ENCODE results near the gene OCRL. TPM values are rescaled to one million over a fixed set of nuclear protein-coding genes. Genes with fewer than 3 reads are reported as not detected.

The OCRL gene
- total RNA-seq, 1 experiment from 2014 or later, result 19.4 TPM

GRCh38 chrX:129638917-129639316, 98.9 kb downstream of the OCRL start:
- Histone ChIP-seq H2AFZ (ENCODE audit: low read length) (no peak overlapping the region), H3K4me2 (ENCODE audit: low read length) (no peak overlapping the region), H3K4me1 (ENCODE audit: insufficient read depth, low read length) (no peaks in the 10 kb centered on the region), H3K36me3 (ENCODE audit: low read depth, low read length) (no peaks in the 10 kb centered on the region), H3F3A (ENCODE audit: low read length, unreplicated experiment) (no peaks in the 10 kb centered on the region), H3K9me3 (ENCODE audit: low read length) (no peaks in the 10 kb centered on the region), H4K20me1 (ENCODE audit: low read length) (no peaks in the 10 kb centered on the region), H3K4me3 (ENCODE audit: low read length) (no peak overlapping the region), H3K9ac (ENCODE audit: low read length) (no peak overlapping the region), H3K79me2 (ENCODE audit: low read length) (no peaks in the 10 kb centered on the region), H3K9me2 (replicated peaks; ENCODE audit: low read length) (no peaks in the 10 kb centered on the region), H3K27me3 (ENCODE audit: low read length) (no peaks in the 10 kb centered on the region), H3K27ac (ENCODE audit: low read length) (no peak overlapping the region)
- no peak for TF ChIP-seq CTCF (conservative IDR thresholded peaks at IDR 0.05; ENCODE audit: low read depth, low read length)
- TF ChIP-seq EZH2phosphoT487 (IDR thresholded peaks at IDR 0.05; ENCODE audit: borderline replicate concordance, low read length), result no peak
- no peak for TF ChIP-seq EZH2 (IDR thresholded peaks at IDR 0.05; ENCODE audit: low read length, unreplicated experiment)
- ATAC-seq (no peak), DNase-seq (no peak)
- intact Hi-C loops (cut with micrococcal nuclease), result loop anchor here (10.0 kb wide), 1 partner anchor 186 kb away; no protein-coding TSS in a partner anchor
- no TSS peak for BruUV-seq (replicated peaks)
- ChIA-PET POLR2A (ENCODE audit: unreplicated experiment) (no interaction called here), CTCF (no interaction called here)

- ChIA-PET CTCF (no interaction called here), POLR2A (ENCODE audit: unreplicated experiment) (no interaction called here)
- H3K9me3 ChIP-seq (ENCODE audit: low read length), result no peaks in the 10 kb centered on the region
- no peak overlapping the region for H3K27ac ChIP-seq (ENCODE audit: low read length)
- no peaks in the 10 kb centered on the region for H3K79me2 ChIP-seq (ENCODE audit: low read length)
- no peak for DNase-seq
- no peaks in the 10 kb centered on the region for H3K36me3 ChIP-seq (ENCODE audit: low read depth, low read length)
- no peaks in the 10 kb centered on the region for H3F3A ChIP-seq (ENCODE audit: low read length, unreplicated experiment)
- intact Hi-C loops (cut with micrococcal nuclease), result no loop called here
- H3K4me2 ChIP-seq (ENCODE audit: low read length), result no peak overlapping the region
- no peaks in the 10 kb centered on the region for H3K27me3 ChIP-seq (ENCODE audit: low read length)
- H3K9me2 ChIP-seq (replicated peaks; ENCODE audit: low read length), result no peaks in the 10 kb centered on the region
- H4K20me1 ChIP-seq (ENCODE audit: low read length), result no peaks in the 10 kb centered on the region
- no peak overlapping the region for H3K4me3 ChIP-seq (ENCODE audit: low read length)
- ATAC-seq, result no peak
- no peaks in the 10 kb centered on the region for H3K4me1 ChIP-seq (ENCODE audit: insufficient read depth, low read length)
- H2AFZ ChIP-seq (ENCODE audit: low read length), result no peak overlapping the region
- no TSS peak for BruUV-seq (replicated peaks)
- TF ChIP-seq CTCF (conservative IDR thresholded peaks at IDR 0.05; ENCODE audit: low read depth, low read length) (no peak), EZH2phosphoT487 (IDR thresholded peaks at IDR 0.05; ENCODE audit: borderline replicate concordance, low read length) (no peak), EZH2 (IDR thresholded peaks at IDR 0.05; ENCODE audit: low read length, unreplicated experiment) (no peak)
- H3K9ac ChIP-seq (ENCODE audit: low read length), result no peak overlapping the region
Measured at GRCh38 chrX:129640737-129641136, 100.7 kb downstream of the OCRL start.

- no peak overlapping the region for H3K27ac ChIP-seq (ENCODE audit: low read length)
- no peaks in the 10 kb centered on the region for H3K4me1 ChIP-seq (ENCODE audit: insufficient read depth, low read length)
- no peaks in the 10 kb centered on the region for H3F3A ChIP-seq (ENCODE audit: low read length, unreplicated experiment)
- DNase-seq (no peak), ATAC-seq (no peak)
- no peak overlapping the region for H2AFZ ChIP-seq (ENCODE audit: low read length)
- POLR2A ChIA-PET (ENCODE audit: unreplicated experiment), result interaction anchor here (0.5 kb wide), 1 partner anchor 419 kb away, joined by 3 read pairs; no protein-coding TSS in a partner anchor
- no peak overlapping the region for H3K4me3 ChIP-seq (ENCODE audit: low read length)
- H3K9me2 ChIP-seq (replicated peaks; ENCODE audit: low read length), result no peaks in the 10 kb centered on the region
- H3K36me3 ChIP-seq (ENCODE audit: low read depth, low read length), result no peaks in the 10 kb centered on the region
- BruUV-seq (replicated peaks), result no TSS peak
- intact Hi-C loops (cut with micrococcal nuclease), result no loop called here
- no peak for TF ChIP-seq EZH2phosphoT487 (IDR thresholded peaks at IDR 0.05; ENCODE audit: borderline replicate concordance, low read length)
- TF ChIP-seq EZH2 (IDR thresholded peaks at IDR 0.05; ENCODE audit: low read length, unreplicated experiment), result no peak
- no peak for TF ChIP-seq CTCF (conservative IDR thresholded peaks at IDR 0.05; ENCODE audit: low read depth, low read length)
- no peaks in the 10 kb centered on the region for H4K20me1 ChIP-seq (ENCODE audit: low read length)
- H3K4me2 ChIP-seq (ENCODE audit: low read length), result no peak overlapping the region
- CTCF ChIA-PET, result no interaction called here
- H3K27me3 ChIP-seq (ENCODE audit: low read length), result no peaks in the 10 kb centered on the region
- no peak overlapping the region for H3K9ac ChIP-seq (ENCODE audit: low read length)
- H3K79me2 ChIP-seq (ENCODE audit: low read length), result no peaks in the 10 kb centered on the region
- H3K9me3 ChIP-seq (ENCODE audit: low read length), result no peaks in the 10 kb centered on the region
Measured at GRCh38 chrX:129641469-129641868, 101.4 kb downstream of the OCRL start.
